GM12878 (cell line): ENCODE measurements around the gene PAX5.

ENCODE experiments used
- CTCF ChIP-seq, 3 experiments: IDR thresholded peaks in 2 of 3; conservative IDR thresholded peaks in 1 of 3; 2 replicates each; pipeline ENCODE4 v1.5.1; 2011; ENCODE audit warnings: low read depth in 3 of 3, low read length in 3 of 3, mild to moderate bottlenecking in 3 of 3, control low read depth in 2 of 3, moderate library complexity in 2 of 3, inconsistent platforms in 1 of 3, mixed read lengths in 1 of 3; ENCODE audit not compliant: control insufficient read depth in 2 of 3, insufficient read depth in 1 of 3; ENCODE audit errors: extremely low read depth in 1 of 3
- POLR2A ChIP-seq: IDR thresholded peaks from 2 replicates; pipeline ENCODE4 v1.6.1; 2011; ENCODE audit warnings: low read depth, mild to moderate bottlenecking, low read length
- RAD51 ChIP-seq: fragments of 450-650 bp; IDR thresholded peaks from 2 replicates; pipeline ENCODE4 v1.6.1; 2016; ENCODE audit warnings: moderate library complexity, mild to moderate bottlenecking, inconsistent platforms

GRCh38 chr9:36796671-36797419, 237.2 kb downstream of the PAX5 start:
- TF ChIP-seq POLR2A (no peak), CTCF (IDR thresholded peaks at IDR 0.05 in 2 of 3, conservative IDR thresholded peaks at IDR 0.05 in 1 of 3; ENCODE audit: control insufficient read depth in 2 of 3, extremely low read depth in 1 of 3, insufficient read depth in 1 of 3, low read depth in 3 of 3, low read length in 3 of 3) (no peak), RAD51 (no peak)
